K562 (cell line): ENCODE data around the gene LRRC15. TPM values are rescaled to one million over a fixed set of nuclear protein-coding genes. Genes with fewer than 3 reads are reported as not detected.

Experiments used
- CEBPB ChIP-seq: fragments of 450-650 bp; IDR thresholded peaks from 2 replicates; pipeline ENCODE4 v1.6.1; 2016; ENCODE audit warnings: missing genetic modification characterization, missing compliant biosample characterization
- ERF ChIP-seq: fragments of 450-650 bp; formaldehyde crosslinking; IDR thresholded peaks from 2 replicates; pipeline ENCODE4 v1.4.0; 2020; ENCODE audit warnings: mild to moderate bottlenecking, mixed read lengths
- MCM3 ChIP-seq: fragments of 450-650 bp; IDR thresholded peaks from 2 replicates; pipeline ENCODE4 v1.6.1; 2016
- TFAM ChIP-seq: fragments of 250-450 bp; sonication (Bioruptor Pico); conservative IDR thresholded peaks from 2 replicates; pipeline ENCODE4 v1.5.0; 2021; ENCODE audit warnings: mild to moderate bottlenecking, moderate library complexity
- TOE1 ChIP-seq, 2 experiments: fragments of 450-650 bp in 1 of 2; sonication (generic) in 1 of 2; formaldehyde crosslinking in 1 of 2; IDR thresholded peaks; 2 replicates each; pipeline versions ENCODE4 v1.7.1 to v1.8.0; 2016 to 2022; ENCODE audit warnings: borderline replicate concordance in 2 of 2, mild to moderate bottlenecking in 2 of 2, antibody characterized with exemption in 1 of 2, inconsistent platforms in 1 of 2, low read depth in 1 of 2, missing genetic modification reagents in 1 of 2, moderate library complexity in 1 of 2
- ZFP36 ChIP-seq: fragments of 150-350 bp; IDR thresholded peaks from 2 replicates; pipeline ENCODE4 v1.6.1; 2018; ENCODE audit warnings: low read length, low read depth; ENCODE audit not compliant: partially characterized antibody
- ZNF318 ChIP-seq, 2 experiments: fragments of 450-650 bp; IDR thresholded peaks; 2 replicates each; pipeline ENCODE4 v1.6.1; 2016; ENCODE audit warnings: mild to moderate bottlenecking in 2 of 2, borderline replicate concordance in 1 of 2, low read depth in 1 of 2, moderate library complexity in 1 of 2
- ZNF445 ChIP-seq: fragments of 250-450 bp; sonication (Bioruptor Pico); IDR thresholded peaks from 2 replicates; pipeline ENCODE4 v1.4.0; 2020; ENCODE audit warnings: low read depth, mild to moderate bottlenecking, moderate library complexity
- polyA plus RNA-seq, 8 experiments: library from polyadenylated mRNA; depleted of rRNA in 4 of 8; stranded (reverse) in 5 of 8; unstranded in 3 of 8; fragments of >200 nt; fragmentation: Nextera tagmentation in 2 of 8; fragmentation: Illumina TruSeq in 1 of 8; extraction: Ambion mirVana in 2 of 8; extraction: Trizol in 1 of 8; gene quantifications; 2 replicates each; pipeline versions ENCODE4 v1.2.1 to v1.2.3, GENCODE V29; 2011 to 2014; ENCODE audit warnings: inconsistent platforms in 1 of 8, missing spikeins in 1 of 8
- total RNA-seq, 7 experiments: library from RNA; depleted of rRNA in 6 of 7; stranded (reverse); fragments of >200 nt in 6 of 7; fragmentation: Illumina TruSeq in 2 of 7; extraction: Trizol in 2 of 7; gene quantifications; 2 replicates each; pipeline versions ENCODE4 v1.2.1 to v1.2.3, GENCODE V29; 2011 to 2021; ENCODE audit warnings: low replicate concordance in 1 of 7
- TF ChIP-seq, protein P1 (sequence below), 2 experiments: fragments of 450-650 bp; formaldehyde crosslinking in 1 of 2; IDR thresholded peaks; 2 replicates each; pipeline versions ENCODE4 v1.4.0 to v1.6.1; 2014 to 2020; ENCODE audit warnings: mild to moderate bottlenecking in 2 of 2, borderline replicate concordance in 1 of 2, low read depth in 1 of 2

Gene LRRC15
- total and polyA plus RNA-seq, 9 of the 15 experiments (the other 6 are each of a cell fraction or from before 2014, with no cell fraction given): not detected

- peak in 1 of 2 experiments; percentile 68; a peak in 1 of 4 replicates for TF ChIP-seq ZNF318 (IDR thresholded peaks at IDR 0.05; ENCODE audit: borderline replicate concordance in 1 of 2, low read depth in 1 of 2)
- TF ChIP-seq TFAM (CRISPR knock-in tag): no peak
- TF ChIP-seq ERF (CRISPR knock-in tag): no peak
- TF ChIP-seq ZFP36: no peak
- no peak for TF ChIP-seq MCM3
- TF ChIP-seq, protein P1, sequence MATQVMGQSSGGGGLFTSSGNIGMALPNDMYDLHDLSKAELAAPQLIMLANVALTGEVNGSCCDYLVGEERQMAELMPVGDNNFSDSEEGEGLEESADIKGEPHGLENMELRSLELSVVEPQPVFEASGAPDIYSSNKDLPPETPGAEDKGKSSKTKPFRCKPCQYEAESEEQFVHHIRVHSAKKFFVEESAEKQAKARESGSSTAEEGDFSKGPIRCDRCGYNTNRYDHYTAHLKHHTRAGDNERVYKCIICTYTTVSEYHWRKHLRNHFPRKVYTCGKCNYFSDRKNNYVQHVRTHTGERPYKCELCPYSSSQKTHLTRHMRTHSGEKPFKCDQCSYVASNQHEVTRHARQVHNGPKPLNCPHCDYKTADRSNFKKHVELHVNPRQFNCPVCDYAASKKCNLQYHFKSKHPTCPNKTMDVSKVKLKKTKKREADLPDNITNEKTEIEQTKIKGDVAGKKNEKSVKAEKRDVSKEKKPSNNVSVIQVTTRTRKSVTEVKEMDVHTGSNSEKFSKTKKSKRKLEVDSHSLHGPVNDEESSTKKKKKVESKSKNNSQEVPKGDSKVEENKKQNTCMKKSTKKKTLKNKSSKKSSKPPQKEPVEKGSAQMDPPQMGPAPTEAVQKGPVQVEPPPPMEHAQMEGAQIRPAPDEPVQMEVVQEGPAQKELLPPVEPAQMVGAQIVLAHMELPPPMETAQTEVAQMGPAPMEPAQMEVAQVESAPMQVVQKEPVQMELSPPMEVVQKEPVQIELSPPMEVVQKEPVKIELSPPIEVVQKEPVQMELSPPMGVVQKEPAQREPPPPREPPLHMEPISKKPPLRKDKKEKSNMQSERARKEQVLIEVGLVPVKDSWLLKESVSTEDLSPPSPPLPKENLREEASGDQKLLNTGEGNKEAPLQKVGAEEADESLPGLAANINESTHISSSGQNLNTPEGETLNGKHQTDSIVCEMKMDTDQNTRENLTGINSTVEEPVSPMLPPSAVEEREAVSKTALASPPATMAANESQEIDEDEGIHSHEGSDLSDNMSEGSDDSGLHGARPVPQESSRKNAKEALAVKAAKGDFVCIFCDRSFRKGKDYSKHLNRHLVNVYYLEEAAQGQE (IDR thresholded peaks at IDR 0.05; ENCODE audit: borderline replicate concordance): peak; percentile 12; the same call in 1 of the 2 replicates
- TF ChIP-seq, protein P1 (CRISPR knock-in tag; IDR thresholded peaks at IDR 0.05; ENCODE audit: low read depth): no peak
- peak; percentile 64 for TF ChIP-seq CEBPB (tag)
- TF ChIP-seq TOE1 (IDR thresholded peaks at IDR 0.05; ENCODE audit: borderline replicate concordance): 0 out of 2 replicates have a peak, but pooled peaks have one; percentile 16
- no peak for TF ChIP-seq TOE1 (CRISPR knock-in tag; IDR thresholded peaks at IDR 0.05; ENCODE audit: borderline replicate concordance, low read depth)
- TF ChIP-seq ZNF445 (CRISPR knock-in tag): no peak
These were observed 56.7 kb downstream of the LRRC15 start (continued) for GRCh38 chr3:194312743-194313281.
